HepG2 (cell line): Measurements from ENCODE around the gene DEPDC1B. TPM values are rescaled to one million over a fixed set of nuclear protein-coding genes. Genes with fewer than 3 reads are reported as not detected.

Source experiments
- ATAC-seq: fragments of 200-7000 bp; cut with Tn5 transposase; 3 replicates; pipeline ENCODE4 v1.9.1; 2020; ENCODE audit warnings: mild to moderate bottlenecking, moderate library complexity
- BruUV-seq: library from RNA; stranded (reverse); fragments of 400-500 nt; replicated peaks from 2 replicates; lab custom pipeline; 2021; lab: Mats Ljungman, UMichigan
- CTCF ChIA-PET: fragments of 300-600 bp; formaldehyde crosslinking; extraction: SDS; loops from one replicate; lab custom pipeline; 2021; ENCODE audit warnings: low total read pairs, inconsistent platforms, low intra/inter-chr PET ratio; lab: Yijun Ruan, JAX
- POLR2A ChIA-PET: fragments of 350-600 bp; sonication (Branson Sonifier 250); formaldehyde crosslinking; loops from one replicate; lab custom pipeline; 2020; ENCODE audit warnings: antibody characterized with exemption, inconsistent platforms; lab: Yijun Ruan, JAX
- DNase-seq: peaks from one replicate; pipeline ENCODE4 v3.0.0-alpha.2; 2015; ENCODE audit warnings: low spot score
- FAIRE-seq: peaks from 3 replicates; lab custom pipeline; 2011; peaks lifted over from hg19 to GRCh38; lab: Jason Lieb, UNC
- H2AFZ ChIP-seq: one replicate; pipeline ENCODE4 v1.6.1; 2011; ENCODE audit warnings: low read length, inconsistent platforms
- H3K27ac ChIP-seq: fragments of 300-600 bp; 3 replicates; pipeline ENCODE4 v1.8.0; 2011; ENCODE audit warnings: mixed run types, mild to moderate bottlenecking, mixed read lengths, low read length, inconsistent platforms; ENCODE audit not compliant: insufficient read depth; ENCODE audit errors: extremely low read length
- H3K27me3 ChIP-seq, 2 experiments: fragments of 200-600 bp in 1 of 2; 2 replicates in 1 of 2; 3 replicates in 1 of 2; pipeline versions ENCODE4 v1.6.0 to v1.8.0; 2011; ENCODE audit warnings: low read length in 2 of 2, mild to moderate bottlenecking in 2 of 2, moderate library complexity in 2 of 2, inconsistent platforms in 1 of 2; ENCODE audit not compliant: insufficient read depth in 2 of 2, control insufficient read depth in 1 of 2
- H3K36me3 ChIP-seq, 2 experiments: fragments of 200-600 bp in 1 of 2; replicated peaks in 1 of 2; 2 replicates in 1 of 2; 3 replicates in 1 of 2; pipeline versions ENCODE4 v1.5.1 to v1.8.0; 2011; ENCODE audit warnings: low read length in 2 of 2, inconsistent platforms in 1 of 2; ENCODE audit not compliant: insufficient read depth in 2 of 2, control insufficient read depth in 1 of 2
- H3K4me1 ChIP-seq: 2 replicates; pipeline ENCODE4 v1.5.1; 2012; ENCODE audit warnings: low read length, inconsistent platforms; ENCODE audit not compliant: insufficient read depth
- H3K4me2 ChIP-seq: 2 replicates; pipeline ENCODE4 v1.6.0; 2011; ENCODE audit warnings: low read depth, low read length, inconsistent platforms
- H3K4me3 ChIP-seq, 3 experiments: fragments of 200-600 bp in 1 of 3; sonication (generic), shearing (Covaris generic) in 1 of 3; replicated peaks in 1 of 3; 2 replicates each; pipeline ENCODE4 v1.5.1; 2011 to 2016; ENCODE audit warnings: low read length in 3 of 3, inconsistent platforms in 2 of 3, low read depth in 2 of 3, mild to moderate bottlenecking in 2 of 3, control low read depth in 1 of 3, mixed read lengths in 1 of 3; ENCODE audit not compliant: insufficient read depth in 1 of 3
- H3K79me2 ChIP-seq: one replicate; pipeline ENCODE4 v1.6.1; 2011; ENCODE audit warnings: low read length, inconsistent platforms; ENCODE audit not compliant: insufficient read depth
- H3K9ac ChIP-seq: 2 replicates; pipeline ENCODE4 v1.6.0; 2011; ENCODE audit warnings: mild to moderate bottlenecking, low read depth, low read length, inconsistent platforms; ENCODE audit not compliant: insufficient read depth
- H3K9me3 ChIP-seq: 2 replicates; pipeline ENCODE4 v1.5.1; 2012; ENCODE audit warnings: mild to moderate bottlenecking, low read length
- H4K20me1 ChIP-seq: 2 replicates; pipeline ENCODE4 v1.6.0; 2011; ENCODE audit warnings: inconsistent platforms, mild to moderate bottlenecking, low read length, moderate library complexity; ENCODE audit not compliant: insufficient read depth
- AKAP8 ChIP-seq: sonication (generic); formaldehyde crosslinking; IDR thresholded peaks from 2 replicates; pipeline ENCODE4 v1.5.1; 2020; ENCODE audit warnings: mild to moderate bottlenecking, missing genetic modification reagents
- ARID3A ChIP-seq: IDR thresholded peaks from 2 replicates; pipeline ENCODE4 v1.6.1; 2012; ENCODE audit warnings: low read depth, low read length, improper control_type of control experiment
- ATF1 ChIP-seq: IDR thresholded peaks from 2 replicates; pipeline ENCODE4 v1.6.1; 2016; ENCODE audit warnings: mild to moderate bottlenecking, control low read depth
- EHMT2 ChIP-seq: fragments of 200-600 bp; sonication (generic); IDR thresholded peaks from 2 replicates; pipeline ENCODE4 v1.7.0; 2017; ENCODE audit warnings: antibody characterized with exemption, low read depth, low read length, borderline replicate concordance
- ELF3 ChIP-seq: IDR thresholded peaks from 2 replicates; pipeline ENCODE4 v1.6.1; 2016; ENCODE audit warnings: missing genetic modification reagents, missing compliant biosample characterization
- FOXA3 ChIP-seq: IDR thresholded peaks from 2 replicates; pipeline ENCODE4 v1.6.1; 2016; ENCODE audit warnings: missing genetic modification reagents, missing compliant biosample characterization
- HMGXB4 ChIP-seq, 2 experiments: sonication (generic) in 1 of 2; formaldehyde crosslinking in 1 of 2; IDR thresholded peaks; 2 replicates each; pipeline versions ENCODE4 v1.4.0 to v1.6.1; 2018 to 2020; ENCODE audit warnings: missing genetic modification reagents in 2 of 2, borderline replicate concordance in 1 of 2, low read depth in 1 of 2, mild to moderate bottlenecking in 1 of 2, missing biosample characterization in 1 of 2
- HOXA5 ChIP-seq: sonication (generic); formaldehyde crosslinking; IDR thresholded peaks from 2 replicates; pipeline ENCODE4 v1.4.0; 2020; ENCODE audit warnings: missing genetic modification reagents
- MED1 ChIP-seq: sonication (generic); formaldehyde crosslinking; IDR thresholded peaks from 2 replicates; pipeline ENCODE4 v1.4.0; 2020; ENCODE audit warnings: missing genetic modification reagents
- PRDM10 ChIP-seq: sonication (generic); formaldehyde crosslinking; IDR thresholded peaks from 2 replicates; pipeline ENCODE4 v1.4.0; 2020; ENCODE audit warnings: low read depth, missing genetic modification reagents
- SOX5 ChIP-seq: IDR thresholded peaks from 2 replicates; pipeline ENCODE4 v1.6.1; 2016; ENCODE audit warnings: borderline replicate concordance
- ZNF136 ChIP-seq: sonication (generic); formaldehyde crosslinking; IDR thresholded peaks from 2 replicates; pipeline ENCODE4 v1.8.1; 2022; ENCODE audit warnings: low read depth, mild to moderate bottlenecking, moderate library complexity, missing genetic modification reagents
- ZNF251 ChIP-seq: sonication (generic); formaldehyde crosslinking; IDR thresholded peaks from 2 replicates; pipeline ENCODE4 v1.9.0; 2021; ENCODE audit warnings: mild to moderate bottlenecking, missing genetic modification reagents
- ZNF557 ChIP-seq: sonication (generic); formaldehyde crosslinking; IDR thresholded peaks from 2 replicates; pipeline ENCODE4 v1.4.0; 2020; ENCODE audit warnings: missing genetic modification reagents
- ZNF775 ChIP-seq: sonication (generic); formaldehyde crosslinking; IDR thresholded peaks from 2 replicates; pipeline ENCODE4 v1.4.0; 2020; ENCODE audit warnings: missing genetic modification reagents, mild to moderate bottlenecking, moderate library complexity, borderline replicate concordance
- WGBS: methylation state at CpG from one replicate; pipeline ENCODE4 v1.1.6; 2017; ENCODE audit warnings: low lambda C conversion rate; 5-methylcytosine and 5-hydroxymethylcytosine counted together
- in situ Hi-C: cut with HindIII; loops from 2 replicates; pipeline ENCODE4 v1.10.0; 2017; ENCODE audit warnings: low pct_unique_long_range_greater_than_20kb; ENCODE audit not compliant: extremely low pct_ligation_motif_present
- intact Hi-C: fragments of 100-400 bp; cut with micrococcal nuclease; formaldehyde crosslinking; loops from one replicate; pipeline ENCODE4 v1.10.0; 2022; ENCODE audit not compliant: unreplicated experiment
- polyA plus RNA-seq, 8 experiments: library from polyadenylated mRNA; depleted of rRNA in 3 of 8; stranded (reverse) in 7 of 8; unstranded in 1 of 8; fragments of >200 nt; fragmentation: Illumina TruSeq in 4 of 8; extraction: Trizol in 4 of 8; gene quantifications; 2 replicates each; pipeline versions ENCODE4 v1.2.1 to v1.2.3, GENCODE V29; 2011 to 2016; ENCODE audit warnings: low read depth in 4 of 8, missing spikeins in 1 of 8, mixed read lengths in 1 of 8; ENCODE audit not compliant: insufficient read depth in 1 of 8
- total RNA-seq, 5 experiments: library from RNA; depleted of rRNA; stranded (reverse); fragments of >200 nt; fragmentation: Illumina TruSeq; extraction: Trizol; gene quantifications; 2 replicates each; pipeline ENCODE4 v1.2.3, GENCODE V29; 2016; ENCODE audit warnings: low read depth in 1 of 5

The DEPDC1B gene
- total and polyA plus RNA-seq, 2 of the 13 experiments (the other 11 are each of a cell fraction or from before 2014, with no cell fraction given) = 29.5 to 51.3 TPM

DNA sequence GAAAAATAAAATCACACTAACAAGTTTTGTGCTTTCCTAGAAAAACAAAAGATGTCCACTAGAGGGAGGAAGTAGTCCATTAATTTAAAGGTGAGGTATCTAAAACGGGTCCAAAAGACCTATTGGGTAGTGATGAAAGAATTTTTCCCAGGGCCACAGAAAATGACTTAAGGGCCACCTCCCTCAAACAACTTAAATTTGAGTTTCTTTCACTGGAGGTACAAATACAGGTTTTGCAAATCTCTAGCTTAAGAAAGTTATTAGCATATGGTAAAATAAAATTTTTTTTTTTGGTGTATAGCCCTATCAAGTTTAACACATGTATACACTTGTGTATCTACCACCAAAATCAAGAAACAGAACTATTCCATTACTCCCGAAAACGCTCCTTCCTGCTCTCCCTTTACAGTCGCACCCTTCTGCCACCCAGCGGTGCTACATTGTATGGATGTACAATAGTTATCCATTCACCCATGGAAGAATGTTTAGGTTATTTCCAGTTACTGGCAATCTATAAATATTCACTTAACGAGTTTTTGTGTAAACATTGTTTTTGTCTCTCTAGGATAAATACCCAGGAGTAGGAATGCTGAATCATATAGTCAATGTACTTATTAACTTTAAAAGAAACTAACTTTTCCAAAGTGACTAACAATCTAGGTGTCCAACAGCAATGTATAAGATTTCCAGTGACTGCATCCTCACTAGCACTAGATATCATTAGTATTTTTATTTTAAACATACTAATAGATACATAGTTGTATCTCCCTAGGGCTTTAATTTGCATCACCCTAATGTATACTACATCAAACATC is 21.9 kb downstream of the DEPDC1B start:
- in situ Hi-C loops = loop anchor here (10.0 kb wide), 2 partner anchors 207 to 267 kb away; partner anchors contain the start of genes ERCC8 and NDUFAF2
- TF ChIP-seq ZNF775 (CRISPR knock-in tag) = no peak
- 0 out of 2 replicates have a peak, but pooled peaks have one; percentile 20 for TF ChIP-seq ELF3 (CRISPR knock-in tag)
- TF ChIP-seq ZNF557 (CRISPR knock-in tag) = 0 out of 2 replicates have a peak, but pooled peaks have one; percentile 29
- no peak for TF ChIP-seq ZNF251 (CRISPR knock-in tag)
- no peak for TF ChIP-seq ATF1
- TF ChIP-seq HMGXB4 (CRISPR knock-in tag; IDR thresholded peaks at IDR 0.05; ENCODE audit: borderline replicate concordance in 1 of 2, low read depth in 1 of 2) = peak in 1 of 2 experiments; percentile 37; a peak in 1 of 4 replicates
- TF ChIP-seq HOXA5 = 0 out of 2 replicates have a peak, but pooled peaks have one; percentile 23
- peak; percentile 10; the same call in 1 of the 2 replicates for TF ChIP-seq FOXA3 (CRISPR knock-in tag)
- TF ChIP-seq PRDM10 (CRISPR knock-in tag) = no peak
- TF ChIP-seq EHMT2 = peak; percentile 58; the same call in 1 of the 2 replicates
- no peak for TF ChIP-seq AKAP8 (CRISPR knock-in tag)
- TF ChIP-seq ZNF136 = no peak
- peak; percentile 20; the same call in 1 of the 2 replicates for TF ChIP-seq ARID3A
- TF ChIP-seq MED1 = 0 out of 2 replicates have a peak, but pooled peaks have one; percentile 21
- TF ChIP-seq SOX5 = peak; percentile 27; the same call in 1 of the 2 replicates

More for the DNA sequence above, 21.9 kb downstream of the DEPDC1B start:
- H3K27ac ChIP-seq = peak overlapping the region; percentile 57
- H4K20me1 ChIP-seq = no peaks in the 10 kb centered on the region
- H2AFZ ChIP-seq = peak overlapping the region; percentile 56
- peaks cover 78% of the 10 kb centered on the region for H3K79me2 ChIP-seq
- peak overlapping the region in 1 of 3 experiments; percentile 17; a peak in 1 of 6 replicates for H3K4me3 ChIP-seq
- no TSS peak for BruUV-seq
- peak; percentile 81 for ATAC-seq
- ChIA-PET POLR2A (interaction anchor here (1.6 kb wide), 1 partner anchor 22 kb away, joined by 11 read pairs; the partner anchor contains the start of gene DEPDC1B), CTCF (interaction anchor here (1.1 to 2.2 kb wide), 6 partner anchors 9 to 864 kb away, joined by 5 to 12 read pairs (median 6); partner anchors contain the start of gene DEPDC1B)
- peaks cover under 1 to 9% of the 10 kb centered on the region in 2 experiments; a peak in 1 of 5 replicates for H3K36me3 ChIP-seq
- peak overlapping the region; percentile 24; the same call in 1 of the 2 replicates for H3K9ac ChIP-seq
- 12% methylated on average over 6 of the region's 6 CpGs for WGBS
- H3K4me2 ChIP-seq = peak overlapping the region; percentile 31
- peak; percentile 21 for FAIRE-seq
- no peaks in the 10 kb centered on the region for H3K27me3 ChIP-seq
- intact Hi-C loops = loop anchor here (1.0 to 10.0 kb wide), 4 partner anchors 21 to 1257 kb away; partner anchors contain the start of gene ELOVL7
- DNase-seq = peak; percentile 64
- H3K9me3 ChIP-seq = no peaks in the 10 kb centered on the region
- H3K4me1 ChIP-seq = peaks cover 65% of the 10 kb centered on the region
